HG03439 (cell line): ENCODE data around the gene EGFL6.
"Not testable (repeated sequence)": the region's sequence is repeated elsewhere in the genome, so short reads cannot be mapped to it uniquely, and the experiment has no call there.

Source experiments
- ATAC-seq: cut with Tn5 transposase; IDR thresholded peaks from one replicate; pipeline ENCODE4 v1.9.1; 2021; ENCODE audit warnings: mild to moderate bottlenecking, moderate library complexity; ENCODE audit not compliant: unreplicated experiment

EGFL6 gene

GRCh38 chrX:13590207-13590606 lies 20.8 kb downstream of the EGFL6 start:
- ATAC-seq: no peak

GRCh38 chrX:13590914-13591313 lies 21.5 kb downstream of the EGFL6 start:
- no peak for ATAC-seq

- no peak for ATAC-seq
These were observed 28.5 kb downstream of the EGFL6 start for GRCh38 chrX:13597874-13598273.

GRCh38 chrX:13598877-13599276 lies 29.5 kb downstream of the EGFL6 start:
- ATAC-seq: no peak

- ATAC-seq: no peak
These were observed 30.1 kb downstream of the EGFL6 start for GRCh38 chrX:13599491-13599890.

GRCh38 chrX:13605611-13606010 lies 36.2 kb downstream of the EGFL6 start:
- no peak for ATAC-seq

GRCh38 chrX:13607331-13607995 lies 38.1 kb downstream of the EGFL6 start:
- ATAC-seq: no peak

GRCh38 chrX:13607996-13608365 lies 38.6 kb downstream of the EGFL6 start:
- ATAC-seq: no peak

GRCh38 chrX:13614154-13614553 lies 44.8 kb downstream of the EGFL6 start:
- ATAC-seq: no peak

- no peak for ATAC-seq
These were observed 50.8 kb downstream of the EGFL6 start for GRCh38 chrX:13620207-13620606.

- ATAC-seq: no peak
These were observed 53.1 kb downstream of the EGFL6 start for GRCh38 chrX:13622401-13622964.

GRCh38 chrX:13627306-13627705 lies 57.9 kb downstream of the EGFL6 start:
- ATAC-seq: no peak

- ATAC-seq: not testable (repeated sequence)
These were observed 67.8 kb downstream of the EGFL6 start for GRCh38 chrX:13637224-13637623.

GRCh38 chrX:13638021-13638420 lies 68.6 kb downstream of the EGFL6 start:
- ATAC-seq: no peak

GRCh38 chrX:13638826-13639225 lies 69.4 kb downstream of the EGFL6 start:
- ATAC-seq: no peak

GRCh38 chrX:13641684-13642083 lies 72.3 kb downstream of the EGFL6 start:
- not testable (repeated sequence) for ATAC-seq

GRCh38 chrX:13645464-13646153 lies 76.2 kb downstream of the EGFL6 start:
- ATAC-seq: no peak

GRCh38 chrX:13646154-13646549 lies 76.8 kb downstream of the EGFL6 start:
- no peak for ATAC-seq

- no peak for ATAC-seq
These were observed 78.4 kb downstream of the EGFL6 start for GRCh38 chrX:13647709-13648212.

GRCh38 chrX:13648336-13648735 lies 78.9 kb downstream of the EGFL6 start:
- not testable (repeated sequence) for ATAC-seq

- ATAC-seq: no peak
These were observed 80.4 kb downstream of the EGFL6 start for GRCh38 chrX:13649838-13650237.

GRCh38 chrX:13650318-13650717 lies 80.9 kb downstream of the EGFL6 start:
- ATAC-seq: no peak
